K562 (cell line): ENCODE data around the gene LRRC7. TPM values are rescaled to one million over a fixed set of nuclear protein-coding genes. Genes with fewer than 3 reads are reported as not detected.

Experiments used
- CREB1 ChIP-seq, 2 experiments: sonication (generic) in 1 of 2; formaldehyde crosslinking in 1 of 2; IDR thresholded peaks; 2 replicates each; pipeline versions ENCODE4 v1.6.1 to v1.8.0; 2012 to 2022; ENCODE audit warnings: inconsistent platforms in 1 of 2, mild to moderate bottlenecking in 1 of 2, missing genetic modification reagents in 1 of 2, moderate library complexity in 1 of 2
- EP400 ChIP-seq: fragments of 450-650 bp; IDR thresholded peaks from 2 replicates; pipeline ENCODE4 v1.6.1; 2017; ENCODE audit warnings: antibody characterized with exemption, mild to moderate bottlenecking, moderate library complexity
- HIVEP1 ChIP-seq: fragments of 250-450 bp; sonication (Bioruptor Pico); IDR thresholded peaks from 2 replicates; pipeline ENCODE4 v1.4.0; 2020; ENCODE audit warnings: mild to moderate bottlenecking
- HNRNPUL1 ChIP-seq: fragments of 200-400 bp; formaldehyde crosslinking; IDR thresholded peaks from 2 replicates; pipeline ENCODE4 v1.6.1; 2017; ENCODE audit warnings: low read length
- MTA3 ChIP-seq: fragments of 450-650 bp; formaldehyde crosslinking; IDR thresholded peaks from 2 replicates; pipeline ENCODE4 v1.6.1; 2017; ENCODE audit warnings: mild to moderate bottlenecking, borderline replicate concordance
- NFE2 ChIP-seq: IDR thresholded peaks from 2 replicates; pipeline ENCODE4 v1.6.1; 2014; ENCODE audit warnings: antibody characterized with exemption, low read depth
- POLR2A ChIP-seq: fragments of 450-650 bp; conservative IDR thresholded peaks from 2 replicates; pipeline ENCODE4 v1.6.1; 2016
- POLR2AphosphoS5 ChIP-seq: IDR thresholded peaks from 2 replicates; pipeline ENCODE4 v1.6.1; 2011; ENCODE audit warnings: mild to moderate bottlenecking, low read depth, low read length, moderate library complexity; ENCODE audit not compliant: control insufficient read depth, insufficient read depth
- PURB ChIP-seq: sonication (generic); formaldehyde crosslinking; IDR thresholded peaks from 2 replicates; pipeline ENCODE4 v1.9.0; 2021; ENCODE audit warnings: low read depth, mild to moderate bottlenecking, missing genetic modification reagents
- SAP30 ChIP-seq: fragments of 200-600 bp; sonication (generic); IDR thresholded peaks from 2 replicates; pipeline ENCODE4 v1.6.1; 2012; ENCODE audit warnings: borderline replicate concordance, low read depth, mild to moderate bottlenecking, moderate library complexity, low read length, control low read depth, inconsistent platforms; ENCODE audit not compliant: insufficient read depth, poor library complexity, severe bottlenecking
- STAT5A ChIP-seq: IDR thresholded peaks from 2 replicates; pipeline ENCODE4 v1.6.1; 2012; ENCODE audit warnings: low read length, inconsistent platforms, borderline replicate concordance
- SUPT5H ChIP-seq: fragments of 450-650 bp; IDR thresholded peaks from 2 replicates; pipeline ENCODE4 v1.6.1; 2016
- TBL1XR1 ChIP-seq, 2 experiments: IDR thresholded peaks; 2 replicates each; pipeline ENCODE4 v1.6.1; 2012; ENCODE audit warnings: improper control_type of control experiment in 2 of 2, low read length in 2 of 2, mild to moderate bottlenecking in 1 of 2
- TBP ChIP-seq: optimal IDR thresholded peaks from 2 replicates; pipeline ENCODE3; 2011; ENCODE audit warnings: low read depth, low read length, improper control_type of control experiment
- TFE3 ChIP-seq: fragments of 450-650 bp; formaldehyde crosslinking; IDR thresholded peaks from 2 replicates; pipeline ENCODE4 v1.4.0; 2020; ENCODE audit warnings: mild to moderate bottlenecking, mixed read lengths
- THRA ChIP-seq: fragments of 450-650 bp; IDR thresholded peaks from 2 replicates; pipeline ENCODE4 v1.6.1; 2017; ENCODE audit warnings: mild to moderate bottlenecking, moderate library complexity
- ZFP36 ChIP-seq: fragments of 150-350 bp; IDR thresholded peaks from 2 replicates; pipeline ENCODE4 v1.6.1; 2018; ENCODE audit warnings: low read length, low read depth; ENCODE audit not compliant: partially characterized antibody
- ZNF584 ChIP-seq: fragments of 200-800 bp; sonication (Bioruptor generic); IDR thresholded peaks from 2 replicates; pipeline ENCODE4 v1.6.1; 2016; ENCODE audit warnings: low read depth, mild to moderate bottlenecking, missing genetic modification characterization, missing compliant biosample characterization
- ZNF740 ChIP-seq, 3 experiments: fragments of 200-800 bp in 1 of 3; sonication (Bioruptor generic) in 1 of 3; sonication (generic) in 1 of 3; formaldehyde crosslinking in 1 of 3; IDR thresholded peaks; 2 replicates each; pipeline versions ENCODE4 v1.6.1 to v1.8.0; 2016 to 2022; ENCODE audit warnings: mild to moderate bottlenecking in 2 of 3, missing compliant biosample characterization in 2 of 3, missing genetic modification characterization in 2 of 3, missing genetic modification reagents in 1 of 3
- polyA plus RNA-seq, 8 experiments: library from polyadenylated mRNA; depleted of rRNA in 4 of 8; stranded (reverse) in 5 of 8; unstranded in 3 of 8; fragments of >200 nt; fragmentation: Nextera tagmentation in 2 of 8; fragmentation: Illumina TruSeq in 1 of 8; extraction: Ambion mirVana in 2 of 8; extraction: Trizol in 1 of 8; gene quantifications; 2 replicates each; pipeline versions ENCODE4 v1.2.1 to v1.2.3, GENCODE V29; 2011 to 2014; ENCODE audit warnings: inconsistent platforms in 1 of 8, missing spikeins in 1 of 8
- total RNA-seq, 7 experiments: library from RNA; depleted of rRNA in 6 of 7; stranded (reverse); fragments of >200 nt in 6 of 7; fragmentation: Illumina TruSeq in 2 of 7; extraction: Trizol in 2 of 7; gene quantifications; 2 replicates each; pipeline versions ENCODE4 v1.2.1 to v1.2.3, GENCODE V29; 2011 to 2021; ENCODE audit warnings: low replicate concordance in 1 of 7
- TF ChIP-seq, protein P1 (sequence below): fragments of 450-650 bp; conservative IDR thresholded peaks from 2 replicates; pipeline ENCODE4 v1.6.1; 2016; ENCODE audit warnings: missing genetic modification characterization, low read depth, mild to moderate bottlenecking, control low read depth, missing compliant biosample characterization

Gene LRRC7
- total and polyA plus RNA-seq, 9 of the 15 experiments (the other 6 are each of a cell fraction or from before 2014, with no cell fraction given), result 0.09 to 0.94 (median 0.49) TPM

- TF ChIP-seq POLR2A (peak; percentile 63), SUPT5H (no peak), STAT5A (no peak), ZNF740 (CRISPR knock-in tag; IDR thresholded peaks at IDR 0.05) (no peak), ZNF740 (tag; IDR thresholded peaks at IDR 0.05) (no peak), CREB1 (IDR thresholded peaks at IDR 0.05) (no peak), CREB1 (CRISPR knock-in tag; IDR thresholded peaks at IDR 0.05) (no peak), TFE3 (CRISPR knock-in tag) (no peak), ZFP36 (no peak), MTA3 (no peak), TBL1XR1 (IDR thresholded peaks at IDR 0.05; ENCODE audit: low read length in 2 of 2) (no peak), THRA (no peak), POLR2AphosphoS5 (peak; percentile 68), HNRNPUL1 (no peak), TBP (peak; percentile 51), SAP30 (no peak), PURB (CRISPR knock-in tag) (no peak), EP400 (peak; percentile 97), ZNF584 (no peak), HIVEP1 (CRISPR knock-in tag) (no peak), NFE2 (0 out of 2 replicates have a peak, but pooled peaks have one; percentile 3)
- TF ChIP-seq, protein P1, sequence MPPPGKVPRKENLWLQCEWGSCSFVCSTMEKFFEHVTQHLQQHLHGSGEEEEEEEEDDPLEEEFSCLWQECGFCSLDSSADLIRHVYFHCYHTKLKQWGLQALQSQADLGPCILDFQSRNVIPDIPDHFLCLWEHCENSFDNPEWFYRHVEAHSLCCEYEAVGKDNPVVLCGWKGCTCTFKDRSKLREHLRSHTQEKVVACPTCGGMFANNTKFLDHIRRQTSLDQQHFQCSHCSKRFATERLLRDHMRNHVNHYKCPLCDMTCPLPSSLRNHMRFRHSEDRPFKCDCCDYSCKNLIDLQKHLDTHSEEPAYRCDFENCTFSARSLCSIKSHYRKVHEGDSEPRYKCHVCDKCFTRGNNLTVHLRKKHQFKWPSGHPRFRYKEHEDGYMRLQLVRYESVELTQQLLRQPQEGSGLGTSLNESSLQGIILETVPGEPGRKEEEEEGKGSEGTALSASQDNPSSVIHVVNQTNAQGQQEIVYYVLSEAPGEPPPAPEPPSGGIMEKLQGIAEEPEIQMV, result 0 out of 2 replicates have a peak, but pooled peaks have one; percentile 55
Observed at GRCh38 chr1:69551476-69552324, 16.0 kb upstream of the LRRC7 start (continued).
